ENCODE measurements around the gene CLK2.
"Not testable (repeated sequence)": the region's sequence is repeated elsewhere in the genome, so short reads cannot be mapped to it uniquely, and the experiment has no call there.

CLK2 gene

DNA sequence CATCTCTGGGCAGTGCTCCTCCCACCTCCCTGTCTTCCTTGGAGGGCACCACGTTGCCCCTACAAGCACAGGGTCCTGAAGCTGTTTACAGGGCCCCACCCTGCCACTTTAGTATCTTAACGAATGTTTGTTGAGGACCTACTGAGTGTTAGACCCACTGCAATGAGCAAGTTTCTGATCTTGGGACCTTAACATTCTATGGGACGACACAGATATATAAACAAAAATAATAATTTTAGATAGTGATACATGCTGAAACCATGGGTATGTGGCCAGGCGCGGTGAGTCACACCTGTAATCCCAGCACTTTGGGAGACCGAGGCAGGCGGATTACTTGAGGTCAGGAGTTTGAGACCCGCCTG is 28.2 kb downstream of the CLK2 start:
- peak overlapping the region; percentile 72 for H3K27ac ChIP-seq
- TF ChIP-seq, protein P1, sequence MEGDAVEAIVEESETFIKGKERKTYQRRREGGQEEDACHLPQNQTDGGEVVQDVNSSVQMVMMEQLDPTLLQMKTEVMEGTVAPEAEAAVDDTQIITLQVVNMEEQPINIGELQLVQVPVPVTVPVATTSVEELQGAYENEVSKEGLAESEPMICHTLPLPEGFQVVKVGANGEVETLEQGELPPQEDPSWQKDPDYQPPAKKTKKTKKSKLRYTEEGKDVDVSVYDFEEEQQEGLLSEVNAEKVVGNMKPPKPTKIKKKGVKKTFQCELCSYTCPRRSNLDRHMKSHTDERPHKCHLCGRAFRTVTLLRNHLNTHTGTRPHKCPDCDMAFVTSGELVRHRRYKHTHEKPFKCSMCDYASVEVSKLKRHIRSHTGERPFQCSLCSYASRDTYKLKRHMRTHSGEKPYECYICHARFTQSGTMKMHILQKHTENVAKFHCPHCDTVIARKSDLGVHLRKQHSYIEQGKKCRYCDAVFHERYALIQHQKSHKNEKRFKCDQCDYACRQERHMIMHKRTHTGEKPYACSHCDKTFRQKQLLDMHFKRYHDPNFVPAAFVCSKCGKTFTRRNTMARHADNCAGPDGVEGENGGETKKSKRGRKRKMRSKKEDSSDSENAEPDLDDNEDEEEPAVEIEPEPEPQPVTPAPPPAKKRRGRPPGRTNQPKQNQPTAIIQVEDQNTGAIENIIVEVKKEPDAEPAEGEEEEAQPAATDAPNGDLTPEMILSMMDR (conservative IDR thresholded peaks at IDR 0.05) = no peak

DNA sequence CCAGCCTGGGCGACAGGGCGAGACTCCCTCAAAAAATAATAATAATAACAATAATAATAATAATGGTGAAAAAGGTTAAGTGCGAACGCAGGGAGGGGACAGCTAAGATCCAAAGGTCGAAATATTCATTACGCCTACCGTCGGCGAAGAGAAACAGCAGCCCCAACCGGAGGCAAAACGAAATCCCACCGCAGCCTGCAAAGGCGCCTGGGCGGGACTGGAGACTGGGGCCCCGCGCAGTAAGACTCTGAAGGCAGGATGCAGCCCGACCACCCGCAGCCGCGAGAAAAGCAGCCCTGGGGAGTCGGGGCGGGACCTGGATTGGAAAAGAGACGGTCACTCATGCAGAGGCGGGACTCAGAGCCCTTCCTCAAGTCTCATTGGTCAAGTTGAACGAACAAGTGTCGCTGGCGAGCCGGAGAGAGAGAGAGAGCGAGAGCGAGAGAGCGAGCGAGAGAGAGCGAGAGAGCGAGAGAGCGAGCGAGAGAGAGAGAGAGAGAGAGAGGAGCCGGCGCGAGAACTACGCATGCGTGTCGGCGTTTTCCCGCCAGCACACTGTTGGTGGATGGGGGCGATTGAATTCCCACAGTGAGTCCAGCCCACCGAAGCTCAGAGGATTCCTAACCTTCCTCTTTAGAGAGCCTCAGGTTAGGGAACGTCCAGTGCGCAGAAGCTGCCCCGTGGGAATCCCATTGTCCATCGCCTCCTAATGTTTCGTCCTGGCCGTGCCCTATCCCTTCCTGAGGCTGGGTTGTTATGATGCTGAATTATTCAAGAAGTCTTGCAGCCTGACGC is 28.7 kb downstream of the CLK2 start:
- H3K27ac ChIP-seq = peak overlapping the region; percentile 72
- TF ChIP-seq, protein P1 (conservative IDR thresholded peaks at IDR 0.05) = no peak; the same call in 1 of the 2 replicates

DNA sequence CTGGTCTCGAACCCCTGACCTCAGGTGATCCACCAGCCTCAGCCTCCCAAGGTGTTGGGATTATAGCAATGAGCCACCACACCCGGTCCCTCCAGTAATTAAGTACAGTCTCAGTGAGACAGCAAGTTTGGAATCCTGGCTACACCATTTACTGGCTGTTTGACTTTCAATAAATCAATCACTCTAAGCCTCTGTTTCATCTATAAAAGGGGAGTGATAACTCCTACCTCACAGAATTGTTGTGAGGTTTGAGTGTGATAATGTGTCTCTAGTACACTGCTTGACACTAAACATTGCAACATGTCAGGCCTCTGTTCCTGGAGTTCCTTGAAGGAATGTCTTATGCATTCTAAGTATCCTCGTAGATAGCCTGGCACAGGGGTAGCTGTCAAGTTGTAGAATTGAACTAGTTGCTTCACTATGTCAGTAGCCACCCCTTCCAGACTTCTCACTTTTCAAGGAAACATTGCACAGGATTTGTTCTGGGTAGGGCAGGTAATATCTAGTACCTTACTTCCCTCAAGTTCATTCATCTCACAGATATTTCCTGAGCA is 30.4 kb downstream of the CLK2 start:
- TF ChIP-seq, protein P1 (conservative IDR thresholded peaks at IDR 0.05) = no peak
- H3K27ac ChIP-seq = no peak overlapping the region

DNA sequence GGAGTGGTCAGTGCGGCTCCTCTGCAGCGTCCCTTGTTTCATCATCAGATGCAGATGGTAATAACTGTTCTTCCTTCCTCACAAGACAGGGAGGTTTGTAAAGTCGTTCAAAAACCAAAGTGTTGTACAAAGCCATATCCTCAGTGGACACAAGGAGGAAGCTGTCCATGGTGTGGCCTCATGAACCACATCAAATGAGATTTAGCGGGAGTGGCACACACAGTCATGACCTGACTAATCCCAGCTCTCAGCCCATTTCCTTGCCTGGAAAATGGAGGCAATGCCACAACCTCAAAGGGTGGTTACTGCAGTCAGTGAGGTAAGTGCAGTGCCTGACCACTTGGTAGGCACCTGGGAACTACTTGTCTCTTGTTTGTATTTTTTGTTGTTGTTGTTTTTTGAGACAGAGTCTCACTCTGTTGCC is 31.5 kb downstream of the CLK2 start:
- peak overlapping the region; percentile 35 for H3K27ac ChIP-seq
- TF ChIP-seq, protein P1 (conservative IDR thresholded peaks at IDR 0.05) = no peak

DNA sequence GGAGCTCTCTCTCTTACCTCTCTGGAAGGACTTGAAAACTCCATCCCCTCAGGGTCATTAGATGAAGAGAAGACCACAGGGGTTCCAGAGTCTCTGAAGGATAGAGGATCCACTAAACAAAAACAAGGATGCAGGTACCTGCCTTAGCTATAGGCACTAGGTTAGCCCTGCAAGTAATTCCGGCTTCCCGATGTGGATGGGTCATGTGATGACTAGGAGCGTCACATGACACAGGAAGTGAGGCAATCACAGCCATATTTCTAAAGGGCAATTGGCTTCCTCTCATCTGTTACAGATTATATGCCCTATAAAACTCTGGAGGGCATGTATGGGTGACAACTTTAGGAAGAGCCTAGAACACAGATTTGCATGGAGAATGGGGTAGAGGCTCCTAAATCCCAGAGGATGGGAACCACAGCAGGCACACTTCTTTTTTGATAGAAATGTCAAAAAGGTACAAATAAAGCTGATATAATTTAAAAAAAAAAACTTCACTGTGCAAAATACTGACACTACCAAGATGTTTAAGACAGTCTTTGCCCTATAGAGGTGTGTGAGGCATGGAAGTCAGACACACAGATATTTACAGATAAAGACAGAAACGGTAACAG is 32.1 kb downstream of the CLK2 start:
- TF ChIP-seq, protein P1 (conservative IDR thresholded peaks at IDR 0.05) = no peak
- H3K27ac ChIP-seq = peak overlapping the region; percentile 35

DNA sequence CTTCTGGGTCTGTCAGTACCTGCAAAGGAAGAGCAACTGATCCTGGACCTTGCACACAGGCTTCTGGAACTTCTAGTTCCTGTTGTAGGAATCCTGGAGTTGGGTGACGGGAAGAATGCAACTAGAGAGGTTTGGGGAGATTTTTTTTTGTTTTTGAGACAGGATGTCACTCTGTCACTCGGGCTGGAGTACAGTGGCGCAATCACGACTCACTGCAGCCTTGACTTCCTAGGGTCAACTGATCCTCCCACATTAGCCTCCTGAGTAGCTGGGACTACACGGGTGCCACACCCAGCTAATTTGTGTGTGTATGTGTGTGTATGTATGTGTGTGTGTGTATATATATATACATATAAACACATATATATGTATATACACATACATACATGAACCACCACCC is 36.9 kb downstream of the CLK2 start:
- no peak overlapping the region for H3K27ac ChIP-seq
- TF ChIP-seq, protein P1 (conservative IDR thresholded peaks at IDR 0.05) = no peak

DNA sequence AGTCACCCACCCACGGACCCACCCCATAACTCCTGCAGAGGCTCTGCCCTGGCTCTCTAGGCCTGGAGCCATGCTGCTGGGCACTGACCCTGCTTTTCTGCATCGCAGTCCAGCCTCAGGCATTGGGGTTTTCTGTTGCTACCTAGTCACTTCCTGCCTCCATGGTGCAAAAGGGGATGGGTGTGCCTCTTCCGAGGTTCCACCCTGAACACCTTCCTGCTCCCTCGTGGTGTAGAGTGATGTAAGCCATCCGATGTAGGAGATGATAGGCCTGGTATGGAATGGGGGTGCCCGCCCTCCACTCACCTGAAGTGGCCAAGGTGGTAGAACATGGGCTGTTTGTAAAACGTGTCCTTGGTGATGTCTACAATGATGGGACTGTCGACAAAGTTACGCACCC is 37.9 kb downstream of the CLK2 start:
- H3K27ac ChIP-seq = not testable (repeated sequence)

DNA sequence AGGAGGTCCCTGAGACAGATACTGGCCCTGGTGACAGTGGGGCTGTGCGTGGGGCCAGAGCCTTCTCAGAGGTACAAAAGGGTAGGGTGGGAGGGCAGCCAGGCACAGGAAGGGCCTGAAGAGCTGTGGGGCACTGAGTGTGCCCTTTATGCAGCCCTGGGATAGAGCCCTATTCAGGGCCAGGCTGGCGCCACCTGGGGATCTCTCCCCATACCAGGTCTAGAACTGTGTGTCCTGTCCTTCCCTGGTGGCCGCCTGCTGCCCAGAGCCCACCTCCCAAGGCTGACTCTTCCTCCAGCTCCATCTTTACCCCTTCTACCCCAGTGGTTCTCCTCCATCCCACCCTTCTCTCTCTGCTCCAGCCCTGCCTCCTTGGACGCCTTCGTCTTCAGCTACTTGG is 39.8 kb downstream of the CLK2 start:
- not testable (repeated sequence) for H3K27ac ChIP-seq

DNA sequence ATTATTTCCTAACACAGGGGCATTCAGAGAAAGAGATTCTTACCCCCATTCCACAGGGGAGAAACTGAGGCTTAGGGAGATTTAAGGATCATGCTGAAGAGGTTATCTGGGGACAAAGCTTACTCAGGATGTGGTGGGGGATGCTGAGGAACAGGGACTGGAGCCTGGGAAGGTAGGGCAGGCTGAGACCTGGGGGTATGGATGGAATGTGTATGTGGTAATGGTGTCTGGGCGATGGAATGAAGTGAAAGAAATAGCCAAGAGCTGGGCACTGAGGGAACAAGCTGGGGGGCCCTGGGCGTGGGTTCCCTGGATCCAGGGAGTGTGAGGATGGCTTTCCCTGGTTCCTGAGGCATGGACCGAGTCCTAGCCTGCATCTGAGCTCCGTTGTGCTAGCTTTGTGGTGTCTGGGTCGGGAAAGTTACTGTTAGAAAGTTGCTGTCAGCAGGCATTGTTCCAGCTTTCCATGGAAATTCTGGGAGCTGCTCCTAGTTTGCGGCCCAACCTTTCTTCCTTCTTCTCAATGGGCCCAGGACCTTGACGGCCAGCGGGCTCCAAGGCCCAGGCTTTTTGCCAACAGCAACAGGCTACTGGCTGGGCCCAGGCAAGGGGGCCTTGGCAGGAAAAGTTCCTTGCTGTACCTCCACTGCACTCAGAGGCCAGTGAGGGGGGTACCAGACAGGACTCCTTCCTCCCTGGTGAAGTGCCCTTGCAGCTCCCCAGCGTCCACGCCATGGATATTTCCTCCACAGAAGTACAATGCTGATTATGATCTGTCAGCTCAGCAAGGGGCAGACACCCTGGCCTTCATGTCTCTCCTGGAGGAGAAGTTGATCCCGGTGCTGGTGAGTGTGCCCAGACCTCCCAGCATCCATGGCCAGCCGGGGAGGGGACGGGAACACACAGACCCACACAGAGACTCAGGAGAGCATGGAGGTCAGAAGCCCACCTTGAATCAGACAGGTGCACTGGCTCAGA is 41.0 kb downstream of the CLK2 start:
- not testable (repeated sequence) for H3K27ac ChIP-seq

DNA sequence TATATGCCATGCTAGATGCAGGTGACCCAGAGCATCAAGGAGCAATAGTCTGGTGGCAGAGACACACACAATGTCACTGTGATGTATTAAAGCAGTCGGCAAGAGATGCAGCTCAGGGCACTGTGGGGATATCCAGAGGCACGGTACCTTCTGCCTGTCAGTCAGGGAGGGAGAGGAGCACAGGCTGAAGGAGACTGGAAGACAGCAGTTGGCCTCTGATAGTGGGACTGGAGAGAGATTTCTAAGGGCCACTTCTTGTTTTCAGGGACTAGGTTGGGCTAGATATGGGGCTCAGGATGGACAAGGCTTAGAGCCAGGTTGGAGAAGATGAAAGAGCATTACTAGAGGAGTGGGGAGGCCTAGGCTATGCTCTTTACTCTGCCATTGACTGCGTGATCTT is 42.0 kb downstream of the CLK2 start:
- not testable (repeated sequence) for H3K27ac ChIP-seq
